H1 (cell line): ENCODE measurements around the gene SLC19A1. TPM values are rescaled to one million over a fixed set of nuclear protein-coding genes. Genes with fewer than 3 reads are reported as not detected.

Experiments used
- CTCF ChIA-PET: fragments of 300-600 bp; sonication (Branson Sonifier 250); formaldehyde crosslinking; loops from one replicate; lab custom pipeline; 2021; ENCODE audit not compliant: partially characterized antibody; lab: Charles Lee
- POLR2A ChIA-PET: fragments of 300-600 bp; sonication (Branson Sonifier 250); formaldehyde crosslinking; loops from one replicate; lab custom pipeline; 2021; ENCODE audit warnings: inconsistent platforms; ENCODE audit not compliant: partially characterized antibody; lab: Charles Lee
- DNase-seq, 2 experiments: peaks; one replicate each; pipeline versions ENCODE4 v3.0.0 to v3.0.0-alpha.2; 2010 to 2022; ENCODE audit warnings: low spot score in 2 of 2, low read depth in 1 of 2, mixed read lengths in 1 of 2
- FAIRE-seq: peaks from 2 replicates; lab custom pipeline; 2011; peaks lifted over from hg19 to GRCh38; lab: Jason Lieb, UNC
- H2AFZ ChIP-seq: 2 replicates; pipeline ENCODE4 v1.8.1; 2012; ENCODE audit warnings: low read length, inconsistent platforms
- H2AK5ac ChIP-seq: 2 replicates; pipeline ENCODE4 v1.6.1; 2013; ENCODE audit warnings: low read depth, low read length
- H2BK120ac ChIP-seq: replicated peaks from 2 replicates; pipeline ENCODE3; 2013; ENCODE audit warnings: low read depth, low read length, inconsistent platforms
- H2BK12ac ChIP-seq: 2 replicates; pipeline ENCODE4 v1.6.1; 2013; ENCODE audit warnings: low read depth, low read length
- H2BK15ac ChIP-seq: 2 replicates; pipeline ENCODE4 v1.6.1; 2013; ENCODE audit warnings: low read length
- H2BK20ac ChIP-seq: 2 replicates; pipeline ENCODE4 v1.6.1; 2013; ENCODE audit warnings: low read length
- H2BK5ac ChIP-seq: 2 replicates; pipeline ENCODE4 v1.6.1; 2013; ENCODE audit warnings: low read depth, low read length
- H3K14ac ChIP-seq: 2 replicates; pipeline ENCODE4 v1.6.1; 2013; ENCODE audit warnings: inconsistent platforms; ENCODE audit not compliant: insufficient read length
- H3K18ac ChIP-seq: 2 replicates; pipeline ENCODE4 v1.6.1; 2013; ENCODE audit warnings: low read length; ENCODE audit errors: extremely low read depth
- H3K23ac ChIP-seq: 2 replicates; pipeline ENCODE4 v1.6.1; 2013; ENCODE audit warnings: inconsistent platforms; ENCODE audit not compliant: insufficient read length
- H3K23me2 ChIP-seq: 2 replicates; pipeline ENCODE4 v1.6.1; 2013; ENCODE audit warnings: low read depth, low read length
- H3K27ac ChIP-seq: 2 replicates; pipeline ENCODE4 v1.6.1; 2011; ENCODE audit warnings: low read depth, low read length, inconsistent platforms
- H3K27me3 ChIP-seq, 4 experiments: replicated peaks in 1 of 4; 1 replicate in 1 of 4; 2 replicates in 3 of 4; pipeline versions ENCODE4 v1.6.1 to v1.8.1; 2011 to 2013; ENCODE audit warnings: low read length in 3 of 4, mild to moderate bottlenecking in 3 of 4, inconsistent platforms in 2 of 4, mixed read lengths in 2 of 4, moderate library complexity in 1 of 4; ENCODE audit not compliant: control insufficient read depth in 3 of 4, insufficient read depth in 3 of 4; ENCODE audit errors: extremely low read depth in 1 of 4
- H3K36me3 ChIP-seq, 4 experiments: 2 replicates each; pipeline versions ENCODE4 v1.6.1 to v1.8.1; 2011 to 2013; ENCODE audit warnings: mild to moderate bottlenecking in 4 of 4, low read length in 3 of 4, moderate library complexity in 2 of 4, control low read depth in 1 of 4, inconsistent platforms in 1 of 4; ENCODE audit not compliant: insufficient read depth in 4 of 4, control insufficient read depth in 2 of 4
- H3K4ac ChIP-seq: replicated peaks from 2 replicates; pipeline ENCODE3; 2013; ENCODE audit warnings: low read length, low read depth, mixed read lengths, inconsistent platforms; ENCODE audit not compliant: insufficient read length
- H3K4me1 ChIP-seq, 4 experiments: replicated peaks in 1 of 4; 1 replicate in 1 of 4; 2 replicates in 3 of 4; pipeline versions ENCODE4 v1.6.1 to v1.8.1; 2011 to 2013; ENCODE audit warnings: low read length in 3 of 4, inconsistent platforms in 2 of 4, mixed read lengths in 1 of 4; ENCODE audit not compliant: insufficient read depth in 4 of 4, control insufficient read depth in 3 of 4
- H3K4me2 ChIP-seq, 2 experiments: 2 replicates each; pipeline versions ENCODE4 v1.6.1 to v1.8.1; 2011 to 2013; ENCODE audit warnings: low read depth in 2 of 2, low read length in 2 of 2, control low read depth in 1 of 2, inconsistent platforms in 1 of 2, mild to moderate bottlenecking in 1 of 2; ENCODE audit not compliant: insufficient read depth in 1 of 2
- H3K4me3 ChIP-seq, 4 experiments: fragments of 200-600, 300-600 bp in 1 of 4; sonication (generic), shearing (Covaris generic), sonication (Bioruptor Twin) in 1 of 4; 2 replicates each; pipeline versions ENCODE4 v1.5.1 to v1.8.1; 2011 to 2016; ENCODE audit warnings: low read length in 4 of 4, low read depth in 3 of 4, control low read depth in 2 of 4, inconsistent platforms in 2 of 4, mild to moderate bottlenecking in 2 of 4, mixed read lengths in 1 of 4, moderate library complexity in 1 of 4; ENCODE audit not compliant: insufficient read depth in 2 of 4; ENCODE audit errors: extremely low read depth in 1 of 4
- H3K56ac ChIP-seq: replicated peaks from 2 replicates; pipeline ENCODE3; 2013; ENCODE audit warnings: low read depth, mild to moderate bottlenecking, mixed read lengths, low read length, inconsistent platforms; ENCODE audit not compliant: insufficient read length
- H3K79me1 ChIP-seq: 2 replicates; pipeline ENCODE4 v1.6.1; 2013; ENCODE audit warnings: low read depth, low read length, control low read depth
- H3K79me2 ChIP-seq, 2 experiments: 2 replicates each; pipeline versions ENCODE4 v1.6.1 to v1.8.1; 2012 to 2013; ENCODE audit warnings: low read length in 2 of 2, mild to moderate bottlenecking in 2 of 2, inconsistent platforms in 1 of 2; ENCODE audit not compliant: insufficient read depth in 2 of 2, control insufficient read depth in 1 of 2
- H3K9ac ChIP-seq, 4 experiments: replicated peaks in 1 of 4; 1 replicate in 1 of 4; 2 replicates in 3 of 4; pipeline versions ENCODE4 v1.6.1 to v1.8.1; 2011 to 2013; ENCODE audit warnings: low read depth in 3 of 4, low read length in 3 of 4, control low read depth in 2 of 4, mild to moderate bottlenecking in 2 of 4, moderate library complexity in 2 of 4, inconsistent platforms in 1 of 4; ENCODE audit errors: extremely low read depth in 1 of 4
- H3K9me3 ChIP-seq, 2 experiments: 2 replicates each; pipeline versions ENCODE4 v1.6.1 to v1.8.1; 2012 to 2013; ENCODE audit warnings: mild to moderate bottlenecking in 2 of 2, moderate library complexity in 2 of 2, control low read depth in 1 of 2, inconsistent platforms in 1 of 2, low read depth in 1 of 2, low read length in 1 of 2, mixed read lengths in 1 of 2; ENCODE audit not compliant: insufficient read depth in 2 of 2
- H4K20me1 ChIP-seq, 2 experiments: replicated peaks in 1 of 2; 2 replicates each; pipeline versions ENCODE3 to v1.8.1; 2011 to 2013; ENCODE audit warnings: inconsistent platforms in 2 of 2, low read length in 2 of 2, mild to moderate bottlenecking in 1 of 2; ENCODE audit not compliant: insufficient read depth in 2 of 2, control insufficient read depth in 1 of 2
- H4K5ac ChIP-seq: 2 replicates; pipeline ENCODE4 v1.6.1; 2013; ENCODE audit warnings: low read length, low read depth, mixed read lengths, inconsistent platforms; ENCODE audit not compliant: insufficient read length
- H4K8ac ChIP-seq: 2 replicates; pipeline ENCODE4 v1.8.0; 2013; ENCODE audit warnings: mild to moderate bottlenecking, moderate library complexity, low read length, inconsistent platforms; ENCODE audit not compliant: insufficient read depth; ENCODE audit errors: extremely low read depth
- H4K91ac ChIP-seq: replicated peaks from 2 replicates; pipeline ENCODE3; 2013; ENCODE audit warnings: low read length, mixed read lengths, inconsistent platforms; ENCODE audit not compliant: insufficient read length
- CTCF ChIP-seq, 3 experiments: IDR thresholded peaks; 1 replicate in 2 of 3; 2 replicates in 1 of 3; pipeline versions ENCODE4 v1.5.1 to v1.6.1; 2011; ENCODE audit warnings: low read length in 3 of 3, mild to moderate bottlenecking in 3 of 3, inconsistent platforms in 2 of 3, low read depth in 1 of 3, moderate library complexity in 1 of 3; ENCODE audit not compliant: insufficient read depth in 1 of 3; ENCODE audit errors: control extremely low read depth in 1 of 3
- MAX ChIP-seq: IDR thresholded peaks from 2 replicates; pipeline ENCODE4 v1.6.1; 2012; ENCODE audit warnings: inconsistent platforms
- WGBS, 2 experiments: shearing (Covaris generic) in 1 of 2; methylation state at CpG; one replicate each; pipeline versions ENCODE4 v1.1.6 to v1.1.7; 2013 to 2015; ENCODE audit warnings: low lambda C conversion rate in 2 of 2, mixed read lengths in 2 of 2, inconsistent platforms in 1 of 2, low coverage in 1 of 2, missing lambda C conversion rate in 1 of 2; ENCODE audit not compliant: insufficient replicate concordance in 2 of 2, insufficient coverage in 1 of 2, insufficient read length in 1 of 2; ENCODE audit errors: extremely low coverage in 1 of 2, missing lambda C conversion rate in 1 of 2; 5-methylcytosine and 5-hydroxymethylcytosine counted together
- polyA plus RNA-seq, 7 experiments: library from polyadenylated mRNA; depleted of rRNA in 3 of 7; stranded (reverse) in 5 of 7; unstranded in 2 of 7; fragments of >200 nt in 5 of 7; fragments of 200-250 nt in 2 of 7; gene quantifications; 1 replicate in 5 of 7; 2 replicates in 1 of 7; 4 replicates in 1 of 7; pipeline versions ENCODE4 v1.2.1 to v1.2.3, GENCODE V29; 2011 to 2013; ENCODE audit warnings: missing spikeins in 2 of 7, mixed read lengths in 2 of 7
- total RNA-seq: library from RNA; stranded (reverse); fragmentation: NEBNext Ultra II Directional; extraction: Animal tissue kit (Norgen Biotek cat#: 25700); gene quantifications from 2 replicates; pipeline ENCODE4 v1.2.1, GENCODE V29; 2021

SLC19A1 gene
- total and polyA plus RNA-seq, 2 of the 8 experiments (the other 6 are each of a cell fraction or from before 2014, with no cell fraction given) = 31.6 to 43.8 TPM

GRCh38 chr21:45498646-45499000 lies 43.6 kb downstream of the SLC19A1 start:
- 90% methylated on average over 9 of the region's 9 CpGs; no CpG with 5 or more reads in 1 of the 2 experiments for WGBS, 2 experiments

More at GRCh38 chr21:45498646-45499000, 43.6 kb downstream of the SLC19A1 start:
- no peak overlapping the region for H3K23ac ChIP-seq
- H3K23me2 ChIP-seq = peaks cover 11% of the 10 kb centered on the region; the same call in 1 of the 2 replicates
- no peak overlapping the region for H2BK5ac ChIP-seq
- no peak overlapping the region for H3K4me3 ChIP-seq
- no peaks in the 10 kb centered on the region for H3K27me3 ChIP-seq
- H3K36me3 ChIP-seq = peaks cover 14 to 60% (median 26%) of the 10 kb centered on the region in 4 experiments
- no peak overlapping the region for H3K14ac ChIP-seq
- no peak overlapping the region for H3K56ac ChIP-seq
- no peak overlapping the region for H3K4ac ChIP-seq
- no peak overlapping the region for H3K27ac ChIP-seq
- no peaks in the 10 kb centered on the region; the same call in 1 of the 2 replicates for H3K79me1 ChIP-seq
- no peak overlapping the region for H2BK20ac ChIP-seq
- ChIA-PET CTCF (no interaction called here), POLR2A (interaction anchor here (0.8 to 2.0 kb wide), 2 partner anchors 14 to 18 kb away, joined by 3 to 5 read pairs; no protein-coding TSS in a partner anchor)
- no peak overlapping the region for H2BK12ac ChIP-seq
- H3K79me2 ChIP-seq = no peaks in the 10 kb centered on the region
- no peak overlapping the region for H2BK15ac ChIP-seq
- no peak overlapping the region for H3K4me2 ChIP-seq
- H2AK5ac ChIP-seq = no peak overlapping the region
- DNase-seq (no peak), FAIRE-seq (no peak)
- peaks cover 2 to 8% of the 10 kb centered on the region in 2 experiments for H4K20me1 ChIP-seq
- no peak overlapping the region for H3K9ac ChIP-seq
- no peak overlapping the region for H4K8ac ChIP-seq
- H3K18ac ChIP-seq = no peak overlapping the region
- no peak overlapping the region for H2AFZ ChIP-seq
- no peaks in the 10 kb centered on the region for H3K4me1 ChIP-seq
- no peaks in the 10 kb centered on the region for H3K9me3 ChIP-seq
- TF ChIP-seq MAX (no peak), CTCF (IDR thresholded peaks at IDR 0.05; ENCODE audit: control extremely low read depth in 1 of 3, insufficient read depth in 1 of 3, low read depth in 1 of 3, low read length in 3 of 3) (no peak)
- H2BK120ac ChIP-seq = no peak overlapping the region
- H4K5ac ChIP-seq = no peak overlapping the region
- H4K91ac ChIP-seq = no peak overlapping the region
